GM21367 (cell line): ENCODE results near the gene GK2.

Experiments
- ATAC-seq: cut with Tn5 transposase; IDR thresholded peaks from one replicate; pipeline ENCODE4 v1.9.1; 2021; ENCODE audit not compliant: unreplicated experiment

The GK2 gene

GRCh38 chr4:79390890-79391289 is 17.1 kb downstream of the GK2 start:
- no peak for ATAC-seq

DNA sequence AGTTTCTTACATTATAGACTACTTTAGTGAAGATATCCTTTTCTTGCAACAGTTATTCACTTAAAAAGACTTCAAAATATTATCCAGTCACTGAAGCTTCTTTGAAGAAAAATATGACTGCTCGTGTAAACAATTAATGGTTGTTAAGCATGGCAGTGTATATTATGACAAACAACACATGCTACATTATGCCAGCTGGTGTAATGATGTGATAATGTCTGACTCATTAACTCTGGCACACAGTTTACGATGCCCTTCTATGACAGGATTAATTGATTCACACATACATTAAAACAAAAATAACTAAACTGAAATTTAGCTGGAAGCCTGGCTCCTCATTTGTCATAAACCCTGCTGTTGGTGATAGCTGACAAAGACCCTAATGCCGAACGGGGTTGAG is 22.4 kb downstream of the GK2 start:
- no peak for ATAC-seq

DNA sequence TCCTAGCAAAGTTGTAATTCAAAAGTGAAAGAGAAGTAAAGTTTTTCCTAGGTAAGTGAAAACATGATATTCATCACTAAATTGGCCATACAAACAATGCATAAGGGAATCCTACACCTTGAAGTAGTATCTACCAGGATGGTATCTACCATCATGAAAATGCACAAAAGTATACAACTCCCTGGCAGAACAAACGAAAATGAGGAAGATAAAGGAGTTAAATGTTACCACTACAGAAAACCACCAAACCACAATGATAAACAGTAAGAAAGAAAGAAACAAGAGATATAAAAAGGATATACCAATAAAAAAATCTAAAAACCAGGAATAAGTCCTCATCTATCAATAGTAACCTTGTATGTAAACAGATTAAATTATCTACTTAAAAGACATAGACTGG is 26.9 kb downstream of the GK2 start:
- no peak for ATAC-seq

DNA sequence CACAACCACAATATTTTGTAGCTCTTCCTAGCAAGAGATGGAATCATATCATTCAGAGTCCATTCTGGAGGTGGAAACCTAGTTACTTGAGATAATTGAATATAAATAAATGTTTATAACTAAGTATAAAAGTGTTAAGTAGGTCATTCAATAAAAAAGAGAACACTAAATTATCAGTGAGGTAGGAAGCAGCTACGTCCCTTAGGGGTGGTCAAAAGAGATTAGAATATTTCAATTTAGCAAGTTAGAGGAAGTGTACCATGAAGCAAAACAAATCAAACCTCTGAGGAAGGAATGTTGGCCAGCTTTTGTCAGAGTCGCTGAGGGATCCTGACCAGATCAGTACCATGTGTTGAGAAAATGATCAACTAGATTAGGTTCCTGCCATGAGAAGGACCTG is 38.0 kb downstream of the GK2 start:
- ATAC-seq = no peak

DNA sequence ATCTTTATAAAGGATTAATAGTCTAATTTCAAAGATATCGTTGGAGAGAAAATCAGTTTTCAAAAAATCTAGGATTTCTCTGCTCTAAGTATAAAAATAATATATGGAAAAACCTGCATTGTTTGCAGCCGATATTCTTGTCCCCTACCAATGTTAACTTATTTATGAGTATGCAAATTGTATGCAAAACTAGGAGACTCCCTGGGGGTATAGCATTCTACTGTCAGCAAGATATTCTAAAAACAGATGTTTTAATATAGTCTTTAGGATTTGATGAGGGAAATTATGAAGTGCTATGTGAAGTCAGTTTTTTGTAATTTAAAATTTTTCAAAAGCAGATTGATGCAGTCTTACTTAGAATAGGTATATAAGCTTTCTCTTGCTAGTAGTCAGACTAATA is 40.9 kb downstream of the GK2 start:
- no peak for ATAC-seq

DNA sequence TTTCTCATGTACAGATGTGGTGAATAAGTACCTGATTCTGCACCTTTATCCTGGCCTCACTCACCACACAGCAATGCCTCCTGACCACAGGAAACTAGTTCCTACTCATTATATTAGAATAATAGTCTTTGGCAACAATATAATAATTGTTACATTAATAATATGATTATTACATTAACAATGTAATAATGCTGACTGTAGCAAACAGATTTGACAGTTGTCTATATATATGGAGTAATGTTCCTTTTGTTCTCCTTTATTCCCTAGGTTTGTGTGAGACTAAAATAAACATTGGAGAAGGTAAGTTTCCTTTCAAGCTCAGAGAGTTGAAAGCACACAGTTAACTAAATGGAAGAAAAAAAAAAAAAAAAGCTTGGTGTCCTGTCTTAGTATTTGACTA is 41.6 kb downstream of the GK2 start:
- no peak for ATAC-seq

GRCh38 chr4:79364061-79364460 is 44.0 kb downstream of the GK2 start:
- no peak for ATAC-seq

DNA sequence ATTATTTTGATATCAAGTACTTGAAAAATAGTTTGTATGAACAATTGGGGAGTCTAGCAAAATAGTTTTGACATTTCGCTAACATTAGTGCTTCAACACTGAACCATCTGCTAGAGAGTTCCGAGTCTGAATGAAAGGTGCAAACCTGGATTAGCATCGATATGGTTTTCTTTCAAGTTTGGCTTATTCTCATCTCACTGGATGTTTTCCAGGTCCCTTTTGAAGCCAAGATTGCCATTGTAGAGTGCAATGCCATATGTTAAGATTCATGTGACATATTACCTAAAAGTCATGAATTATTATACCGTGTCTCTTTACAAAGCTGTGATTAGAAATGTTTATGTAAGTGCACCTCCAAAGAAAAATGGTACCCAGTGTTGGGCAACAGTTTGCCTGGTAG is 45.4 kb downstream of the GK2 start:
- no peak for ATAC-seq

GRCh38 chr4:79360006-79360405 is 48.0 kb downstream of the GK2 start:
- no peak for ATAC-seq

GRCh38 chr4:79358438-79358837 is 49.6 kb downstream of the GK2 start:
- no peak for ATAC-seq

DNA sequence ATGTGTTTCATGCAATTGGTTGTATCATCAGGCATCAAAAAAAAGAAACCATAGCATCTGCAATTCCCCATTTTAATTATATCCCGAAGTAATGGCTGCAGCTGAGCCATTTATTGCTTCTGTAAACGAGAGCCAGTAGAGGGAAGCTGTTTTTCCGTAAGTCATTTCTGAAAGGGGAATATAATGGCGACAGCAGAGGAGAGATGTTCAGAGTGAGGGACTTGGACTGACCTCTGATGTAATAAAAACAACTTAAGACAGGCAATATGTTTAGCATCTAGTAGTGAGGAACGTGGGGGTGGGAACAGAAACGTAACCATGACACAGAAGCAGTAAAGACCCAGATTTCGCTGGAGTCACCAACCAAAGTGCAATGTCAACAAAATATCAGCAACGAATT is 50.7 kb downstream of the GK2 start:
- no peak for ATAC-seq
